Measurements from ENCODE around the gene ZNF420. TPM values are rescaled to one million over a fixed set of nuclear protein-coding genes. Genes with fewer than 3 reads are reported as not detected.

Gene ZNF420
- total RNA-seq, 1 experiment from 2014 or later = 9.8 TPM

- Histone ChIP-seq H2BK120ac (ENCODE audit: low read depth, low read length, poor library complexity, severe bottlenecking) (no peak overlapping the region), H3K18ac (ENCODE audit: insufficient read length, low read depth, low read length) (no peak overlapping the region), H3K23ac (ENCODE audit: insufficient read length, low read depth, low read length) (no peak overlapping the region), H3K79me1 (ENCODE audit: insufficient read depth, low read depth, low read length, poor library complexity, severe bottlenecking) (no peaks in the 10 kb centered on the region), H4K5ac (ENCODE audit: insufficient read length, low read depth, low read length) (no peak overlapping the region), H2AK5ac (ENCODE audit: insufficient read length, low read length) (no peak overlapping the region), H3K79me2 (ENCODE audit: insufficient read depth, low read length) (no peaks in the 10 kb centered on the region), H4K8ac (replicated peaks; ENCODE audit: insufficient read length, low read depth, low read length) (no peak overlapping the region), H3K23me2 (ENCODE audit: insufficient read length, low read depth, low read length, poor library complexity, severe bottlenecking) (no peaks in the 10 kb centered on the region), H2AFZ (ENCODE audit: low read length) (no peak overlapping the region), H2BK12ac (ENCODE audit: insufficient read length, low read depth, low read length) (no peak overlapping the region), H4K20me1 (ENCODE audit: control insufficient read depth, insufficient read depth, insufficient read length) (no peaks in the 10 kb centered on the region), H3K4me1 (ENCODE audit: insufficient read depth, low read length) (no peaks in the 10 kb centered on the region), H2BK5ac (ENCODE audit: insufficient read length, low read length) (no peak overlapping the region), H3T11ph (ENCODE audit: low read length) (no peak overlapping the region), H2BK15ac (ENCODE audit: low read depth, low read length) (no peak overlapping the region), H3K27me3 (ENCODE audit: insufficient read depth, low read length) (no peaks in the 10 kb centered on the region), H3K4ac (ENCODE audit: low read depth, low read length) (no peak overlapping the region), H3K4me2 (ENCODE audit: insufficient read depth, insufficient read length, low read length) (no peak overlapping the region), H3K14ac (ENCODE audit: insufficient read depth, low read length) (no peak overlapping the region), H3K27ac (ENCODE audit: insufficient read length, low read depth, low read length) (no peak overlapping the region), H3K56ac (ENCODE audit: insufficient read length, low read depth, low read length) (no peak overlapping the region), H3K9me3 (ENCODE audit: control insufficient read depth, low read depth, low read length) (peaks cover 61% of the 10 kb centered on the region), H2BK20ac (ENCODE audit: low read depth, low read length, poor library complexity, severe bottlenecking) (no peak overlapping the region), H3K9ac (ENCODE audit: extremely low read depth, insufficient read length, low read length) (no peak overlapping the region), H4K91ac (ENCODE audit: insufficient read length, low read depth, low read length) (no peak overlapping the region)
- no peak for DNase-seq
- Mint-ChIP-seq H3K4me3 (no peak overlapping the region), H3K9me3 (peaks cover 86 to 93% of the 10 kb centered on the region in 2 experiments), H3K27ac (no peak overlapping the region), H3K27me3 (ENCODE audit: low read depth) (peaks cover 9% of the 10 kb centered on the region), H3K36me3 (ENCODE audit: insufficient read depth in 1 of 3, low read depth in 3 of 3) (peaks cover 28 to 35% (median 31%) of the 10 kb centered on the region in 3 experiments), H3K4me1 (no peaks in the 10 kb centered on the region)
- no CpG with 5 or more reads among the region's 22 CpGs for WGBS (ENCODE audit: extremely low coverage, insufficient read length, low lambda C conversion rate)
- TF ChIP-seq, protein P1, sequence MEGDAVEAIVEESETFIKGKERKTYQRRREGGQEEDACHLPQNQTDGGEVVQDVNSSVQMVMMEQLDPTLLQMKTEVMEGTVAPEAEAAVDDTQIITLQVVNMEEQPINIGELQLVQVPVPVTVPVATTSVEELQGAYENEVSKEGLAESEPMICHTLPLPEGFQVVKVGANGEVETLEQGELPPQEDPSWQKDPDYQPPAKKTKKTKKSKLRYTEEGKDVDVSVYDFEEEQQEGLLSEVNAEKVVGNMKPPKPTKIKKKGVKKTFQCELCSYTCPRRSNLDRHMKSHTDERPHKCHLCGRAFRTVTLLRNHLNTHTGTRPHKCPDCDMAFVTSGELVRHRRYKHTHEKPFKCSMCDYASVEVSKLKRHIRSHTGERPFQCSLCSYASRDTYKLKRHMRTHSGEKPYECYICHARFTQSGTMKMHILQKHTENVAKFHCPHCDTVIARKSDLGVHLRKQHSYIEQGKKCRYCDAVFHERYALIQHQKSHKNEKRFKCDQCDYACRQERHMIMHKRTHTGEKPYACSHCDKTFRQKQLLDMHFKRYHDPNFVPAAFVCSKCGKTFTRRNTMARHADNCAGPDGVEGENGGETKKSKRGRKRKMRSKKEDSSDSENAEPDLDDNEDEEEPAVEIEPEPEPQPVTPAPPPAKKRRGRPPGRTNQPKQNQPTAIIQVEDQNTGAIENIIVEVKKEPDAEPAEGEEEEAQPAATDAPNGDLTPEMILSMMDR (conservative IDR thresholded peaks at IDR 0.05) = no peak
Observed at GRCh38 chr19:37055330-37055729, 22.9 kb upstream of the ZNF420 start.
